Body of pancreas (tissue), 4 donors: ENCODE data around the gene LTBP1. TPM values are rescaled to one million over a fixed set of nuclear protein-coding genes. Genes with fewer than 3 reads are reported as not detected.

Experiments
- ATAC-seq: fragments of 150-250 bp; one replicate; pipeline ENCODE4 v1.9.1; 2016
- DNase-seq, 4 donors: peaks; one replicate each; pipeline ENCODE4 v3.0.0-alpha.2; 2019
- H3K27ac ChIP-seq, 4 donors: fragments of 200-600 bp; sonication (generic); 1 replicate in 3 of 4; 2 replicates in 1 of 4; pipeline versions ENCODE4 v1.5.1 to v1.6.1; 2016 to 2019; ENCODE audit warnings: mild to moderate bottlenecking in 1 of 4, mixed read lengths in 1 of 4, moderate library complexity in 1 of 4
- H3K27me3 ChIP-seq, 2 donors: fragments of 200-600 bp; sonication (generic); one replicate each; pipeline ENCODE4 v1.6.0; 2016; ENCODE audit warnings: mild to moderate bottlenecking in 1 of 2
- H3K36me3 ChIP-seq, 2 donors: fragments of 200-600 bp; sonication (generic); replicated peaks in 1 of 2; 2 replicates each; pipeline ENCODE4 v1.5.1; 2016; ENCODE audit warnings: low read depth in 2 of 2; ENCODE audit not compliant: insufficient read depth in 1 of 2
- H3K4me1 ChIP-seq: fragments of 200-600 bp; sonication (generic); one replicate; pipeline ENCODE4 v1.6.0; 2016
- H3K4me3 ChIP-seq, 2 donors: fragments of 200-600 bp; sonication (generic); 1 replicate in 1 of 2; 2 replicates in 1 of 2; pipeline ENCODE4 v1.5.1; 2016 to 2019
- H3K9me3 ChIP-seq, 3 donors: fragments of 200-600 bp; sonication (generic); 1 replicate in 2 of 3; 2 replicates in 1 of 3; pipeline ENCODE4 v1.5.1; 2016
- CTCF ChIP-seq, 7 experiments: fragments of 450-650 bp in 4 of 7; fragments of 200-600 bp in 3 of 7; sonication (generic) in 3 of 7; IDR thresholded peaks; one replicate each; pipeline ENCODE4 v1.5.1; 2016 to 2019; ENCODE audit warnings: antibody characterized with exemption in 7 of 7
- POLR2A ChIP-seq, 3 donors: fragments of 450-650 bp; IDR thresholded peaks; one replicate each; pipeline ENCODE4 v1.6.1; 2016; ENCODE audit warnings: antibody characterized with exemption in 3 of 3, mild to moderate bottlenecking in 2 of 3
- WGBS, 2 donors: methylation state at CpG; one replicate each; pipeline ENCODE4 v1.1.5; 2017; 5-methylcytosine and 5-hydroxymethylcytosine counted together
- intact Hi-C: fragments of 100-400 bp; cut with DNase I; formaldehyde crosslinking; loops from one replicate; pipeline ENCODE4 v1.15.1; 2023
- total RNA-seq, 2 donors: library from RNA; depleted of rRNA; stranded (reverse); fragments of >200 nt; gene quantifications; one replicate each; pipeline ENCODE4 v1.1.0, GENCODE V29; 2016

The LTBP1 gene
- total RNA-seq, 2 donors from 2014 or later, result 8.8 to 10.2 TPM

- H3K27me3 ChIP-seq, result no peaks in the 10 kb centered on the region
- no peak overlapping the region for H3K4me3 ChIP-seq
- DNase-seq, result no peak
- no peak for ATAC-seq
- intact Hi-C loops, result no loop called here
- H3K9me3 ChIP-seq, result no peaks in the 10 kb centered on the region
- no peak overlapping the region for H3K27ac ChIP-seq
- TF ChIP-seq CTCF (IDR thresholded peaks at IDR 0.05), result no peak
- no peak for TF ChIP-seq POLR2A (IDR thresholded peaks at IDR 0.05)
- peaks cover 19% of the 10 kb centered on the region for H3K4me1 ChIP-seq
- no peaks in the 10 kb centered on the region for H3K36me3 ChIP-seq
- WGBS, 2 donors, result 75 to 93% methylated on average over 2 of the region's 2 CpGs
Measured at GRCh38 chr2:33287507-33288005, 340.8 kb downstream of the LTBP1 start.

GRCh38 chr2:33288011-33288410, 341.3 kb downstream of the LTBP1 start:
- 67 to 77% methylated on average over 1 of the region's 1 CpG for WGBS, 2 donors
- Histone ChIP-seq H3K27me3 (no peaks in the 10 kb centered on the region), H3K36me3 (no peaks in the 10 kb centered on the region), H3K4me1 (peaks cover 19% of the 10 kb centered on the region), H3K27ac (no peak overlapping the region), H3K4me3 (no peak overlapping the region), H3K9me3 (no peaks in the 10 kb centered on the region)
- intact Hi-C loops, result no loop called here
- no peak for TF ChIP-seq CTCF (IDR thresholded peaks at IDR 0.05)
- TF ChIP-seq POLR2A (IDR thresholded peaks at IDR 0.05), result no peak
- no peak for DNase-seq
- ATAC-seq, result no peak

- Histone ChIP-seq H3K9me3 (no peaks in the 10 kb centered on the region), H3K27me3 (no peaks in the 10 kb centered on the region), H3K4me1 (peaks cover 19% of the 10 kb centered on the region), H3K36me3 (no peaks in the 10 kb centered on the region), H3K4me3 (no peak overlapping the region), H3K27ac (no peak overlapping the region)
- 81% methylated on average over 4 of the region's 4 CpGs for WGBS, 2 donors
- no peak for ATAC-seq
- intact Hi-C loops, result no loop called here
- no peak for DNase-seq
- TF ChIP-seq CTCF (IDR thresholded peaks at IDR 0.05) (no peak), POLR2A (IDR thresholded peaks at IDR 0.05) (no peak)
Measured at GRCh38 chr2:33289961-33290360, 343.2 kb downstream of the LTBP1 start.

DNA sequence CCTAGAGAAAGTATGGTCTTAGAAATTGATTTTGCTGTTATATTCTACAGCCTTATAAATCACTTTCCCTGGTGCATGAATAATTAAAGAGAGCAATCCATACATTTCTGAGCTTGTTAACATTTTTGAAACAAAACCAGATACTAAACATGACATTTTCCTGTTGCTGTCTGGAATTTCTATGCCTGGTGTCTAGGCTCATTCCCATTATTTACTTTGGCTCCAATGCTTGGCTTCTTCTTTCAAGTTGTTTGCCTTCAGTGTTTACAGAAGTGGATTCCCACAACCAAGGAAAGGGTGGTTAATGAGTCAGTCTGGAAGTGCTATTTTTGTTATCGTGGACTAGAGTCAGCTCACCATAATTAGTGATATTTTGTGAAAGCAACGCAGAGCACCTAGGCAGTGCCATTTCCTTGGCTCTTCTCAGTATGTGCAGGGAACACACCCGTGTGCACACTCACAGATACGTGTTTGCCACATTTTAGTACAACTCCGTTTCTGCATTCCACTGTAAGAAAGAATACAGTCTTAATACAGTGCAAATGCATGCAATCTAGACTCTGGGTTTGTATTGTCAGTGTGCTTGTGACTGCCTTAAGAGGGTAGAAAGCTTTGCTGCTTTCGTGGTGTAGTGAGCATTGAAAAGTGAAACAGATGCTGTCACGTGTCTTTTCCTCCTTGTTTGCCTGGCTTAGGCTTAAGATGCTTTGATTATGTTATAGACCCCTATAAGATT, 344.7 kb downstream of the LTBP1 start:
- intact Hi-C loops, result no loop called here
- peak in 1 of 4 donors; percentile 28 for DNase-seq
- Histone ChIP-seq H3K27ac (peak overlapping the region; percentile 9 to 52 (median 44)), H3K4me3 (no peak overlapping the region), H3K4me1 (peaks cover 19% of the 10 kb centered on the region), H3K36me3 (no peaks in the 10 kb centered on the region), H3K9me3 (no peaks in the 10 kb centered on the region), H3K27me3 (no peaks in the 10 kb centered on the region)
- TF ChIP-seq POLR2A (IDR thresholded peaks at IDR 0.05) (no peak), CTCF (IDR thresholded peaks at IDR 0.05) (no peak)
- WGBS, 2 donors, result 9 to 13% methylated on average over 7 of the region's 7 CpGs
- peak; percentile 84 for ATAC-seq

- peaks cover 19% of the 10 kb centered on the region for H3K4me1 ChIP-seq
- ATAC-seq (peak; percentile 5), DNase-seq (no peak)
- no peaks in the 10 kb centered on the region for H3K27me3 ChIP-seq
- intact Hi-C loops, result no loop called here
- H3K36me3 ChIP-seq, result no peaks in the 10 kb centered on the region
- peak overlapping the region in 1 of 4 donors; percentile 46 for H3K27ac ChIP-seq
- no peak for TF ChIP-seq POLR2A (IDR thresholded peaks at IDR 0.05)
- 68 to 78% methylated on average over 2 of the region's 2 CpGs for WGBS, 2 donors
- no peaks in the 10 kb centered on the region for H3K9me3 ChIP-seq
- no peak overlapping the region for H3K4me3 ChIP-seq
Measured at GRCh38 chr2:33292063-33292462, 345.3 kb downstream of the LTBP1 start.
